Midbrain (tissue), 1 donor: ENCODE measurements around the gene TOP3B.

Experiments used
- DNase-seq: peaks from one replicate; lab custom pipeline; 2025; lab: John Stamatoyannopoulos, UW

The TOP3B gene

DNA sequence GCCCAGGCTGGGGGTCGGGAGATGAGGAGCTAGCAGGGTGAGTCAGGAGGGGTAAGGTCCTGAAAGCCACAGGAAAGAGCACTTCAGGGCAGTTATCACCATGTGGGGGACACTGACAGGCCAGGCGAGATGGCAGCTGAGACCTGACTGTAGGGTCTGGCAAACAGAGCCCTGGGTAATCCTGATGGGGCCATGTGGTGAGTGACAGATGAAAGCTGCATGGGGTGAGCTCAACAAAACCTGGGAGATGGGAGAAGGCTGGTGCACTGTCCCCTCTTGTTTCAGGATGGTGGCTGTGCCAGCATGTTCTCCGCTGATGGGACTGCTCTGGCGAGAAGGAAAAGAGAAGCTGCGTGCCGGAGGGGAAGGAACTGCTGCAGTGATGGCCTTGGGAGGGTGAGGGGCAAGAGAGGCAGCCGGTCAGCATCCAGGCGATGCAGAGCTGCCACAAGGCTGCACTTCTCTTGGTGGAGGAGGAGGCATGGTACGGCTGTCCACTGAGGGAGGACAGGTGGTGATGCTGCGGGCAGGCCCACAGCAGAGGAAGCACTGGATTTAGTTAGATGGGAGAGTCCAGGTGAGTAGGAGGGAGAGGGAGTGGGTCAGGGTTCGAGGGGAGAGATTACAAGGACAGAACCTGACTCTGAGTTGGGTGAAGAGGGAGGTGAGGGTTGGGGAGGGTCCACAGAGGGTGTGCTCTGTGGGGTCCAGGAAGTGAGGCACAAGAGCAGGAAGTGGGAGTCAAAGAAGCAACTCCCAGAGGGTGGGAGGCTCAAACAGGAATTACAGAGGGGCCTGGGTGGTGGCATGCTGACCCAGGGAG, 3.8 kb downstream of the TOP3B start:
- no peak for DNase-seq

DNA sequence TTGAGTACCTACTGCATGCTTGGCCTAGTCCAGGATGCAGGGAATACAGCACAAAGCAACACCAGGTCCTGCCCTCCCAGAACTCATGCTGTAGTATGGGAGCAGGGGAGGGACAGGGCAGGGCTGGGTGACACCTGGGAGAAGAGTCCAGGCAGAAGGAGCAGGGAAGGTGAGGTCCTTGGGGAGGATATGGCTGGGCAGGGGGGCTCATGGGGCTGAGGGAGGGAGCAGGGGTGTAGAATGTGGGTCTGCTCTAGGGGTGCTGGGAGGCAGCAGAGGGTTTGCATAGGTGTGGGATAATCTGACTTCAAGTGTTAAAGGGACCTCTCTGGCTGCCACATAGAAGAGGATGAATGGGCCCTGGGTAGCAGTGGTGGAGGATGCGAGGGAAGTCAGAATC, 4.8 kb downstream of the TOP3B start:
- DNase-seq, result no peak

DNA sequence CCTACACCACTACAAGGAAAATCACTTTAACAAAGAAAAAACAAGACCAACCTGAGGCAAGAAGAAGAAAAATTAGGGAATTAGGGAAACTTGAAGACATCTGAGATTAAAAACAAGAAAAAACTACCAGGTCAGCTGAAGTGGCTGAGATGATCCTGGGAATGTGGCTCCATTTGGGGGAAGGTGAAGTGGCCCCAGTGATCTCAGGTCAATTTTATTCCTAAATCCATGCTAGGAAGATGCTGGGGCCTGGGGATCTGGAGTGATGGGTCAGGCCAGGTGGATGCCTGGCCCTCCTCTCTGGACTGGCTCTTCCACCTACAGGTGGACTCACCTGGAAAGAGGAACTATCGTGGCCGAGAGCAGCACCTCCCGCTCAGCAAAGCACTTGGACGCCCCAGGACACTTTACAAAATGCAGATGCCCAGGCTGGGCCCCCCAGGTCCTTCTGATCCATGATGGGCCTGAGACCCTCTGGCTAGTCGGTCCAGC, 6.7 kb downstream of the TOP3B start:
- DNase-seq, result no peak

DNA sequence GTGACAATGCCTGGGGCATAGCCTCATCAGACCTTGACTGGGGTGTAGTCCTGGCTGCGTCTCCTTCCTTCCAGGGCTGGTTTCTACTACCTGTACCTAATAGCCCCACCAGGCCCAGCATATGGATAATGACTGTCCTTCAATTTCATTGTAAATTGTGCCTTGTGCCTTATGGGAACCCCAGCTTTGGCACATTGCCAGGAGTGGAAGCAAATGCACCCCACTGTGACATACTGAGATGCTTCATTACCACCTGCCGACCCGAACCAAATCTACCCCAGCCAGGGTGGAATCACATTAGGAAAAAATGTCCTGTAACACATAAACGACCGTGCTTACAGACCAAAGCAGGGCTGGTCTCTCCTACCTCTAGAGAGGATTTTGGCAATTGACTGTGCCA, 7.3 kb downstream of the TOP3B start:
- DNase-seq, result no peak

DNA sequence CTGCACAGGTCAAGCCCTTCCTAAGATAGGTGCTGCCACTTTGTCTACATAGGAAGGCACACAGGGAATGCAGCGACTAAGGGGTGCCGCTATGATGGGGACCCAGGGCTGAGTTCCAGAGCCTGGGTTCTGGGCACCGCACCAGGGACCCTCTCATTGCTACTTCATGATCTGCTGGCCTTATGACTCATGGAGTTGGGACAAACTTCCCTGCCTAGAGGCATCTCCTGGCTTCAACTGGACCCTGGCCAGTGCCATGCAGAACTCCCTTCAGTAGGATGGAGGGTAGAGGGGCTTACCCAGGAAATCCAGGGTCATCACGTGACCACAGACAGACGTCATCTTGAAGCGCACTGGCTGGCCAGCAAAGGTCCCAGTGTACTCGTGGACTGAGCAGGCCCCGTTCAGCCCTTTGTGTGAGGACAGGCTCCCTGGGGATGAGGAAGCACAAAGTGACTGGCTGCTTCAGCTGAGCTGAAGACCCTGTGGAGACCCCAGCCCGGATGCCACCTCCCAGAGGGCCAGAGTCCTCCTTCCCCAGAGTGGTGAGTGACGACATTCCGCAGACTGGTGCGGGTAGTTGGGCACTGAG, 8.4 kb downstream of the TOP3B start:
- no peak for DNase-seq

DNA sequence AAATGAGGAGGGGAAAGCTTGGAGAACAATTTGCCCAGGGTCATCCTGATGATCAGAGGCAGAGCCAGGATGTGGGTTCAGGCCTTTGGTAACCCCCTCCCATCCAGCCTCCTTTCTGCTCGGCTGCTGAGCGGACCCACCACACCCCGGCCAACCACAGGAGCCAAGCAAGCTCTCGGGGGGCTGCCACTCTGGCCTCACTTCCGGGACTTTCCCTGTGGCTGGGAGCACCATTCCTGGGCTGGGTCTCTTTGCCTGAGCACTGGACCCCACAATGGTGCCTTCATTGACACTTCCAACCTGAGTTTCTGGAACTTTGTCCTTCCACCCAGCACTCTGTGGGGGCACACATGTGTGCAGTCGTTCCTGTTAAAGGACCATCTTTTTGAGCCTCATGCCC, 9.8 kb downstream of the TOP3B start:
- DNase-seq, result no peak

DNA sequence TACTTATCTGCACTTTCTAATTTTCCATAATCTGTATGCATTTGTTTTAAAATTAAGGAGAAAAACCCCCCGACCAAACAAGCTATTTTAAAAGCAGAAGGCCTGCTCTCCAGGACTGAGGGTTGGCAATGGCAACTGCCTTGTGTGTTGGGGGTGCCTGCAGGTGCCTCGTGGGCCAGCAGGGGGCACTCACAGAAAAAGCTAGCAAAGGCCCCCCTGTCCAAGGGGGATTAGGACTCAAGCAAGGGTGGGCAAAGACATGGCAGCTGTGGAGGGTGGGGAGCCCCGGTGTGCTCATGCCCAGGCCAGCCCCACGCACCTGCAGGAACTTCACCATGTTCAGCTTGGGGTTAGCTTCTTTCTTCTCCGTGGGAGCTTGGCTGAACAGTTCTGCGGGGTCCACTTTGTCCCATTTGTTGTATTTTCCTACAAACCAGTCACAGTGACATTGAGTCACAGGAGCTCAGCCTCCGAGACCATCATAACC, 10.3 kb downstream of the TOP3B start:
- peak; percentile 31 for DNase-seq

DNA sequence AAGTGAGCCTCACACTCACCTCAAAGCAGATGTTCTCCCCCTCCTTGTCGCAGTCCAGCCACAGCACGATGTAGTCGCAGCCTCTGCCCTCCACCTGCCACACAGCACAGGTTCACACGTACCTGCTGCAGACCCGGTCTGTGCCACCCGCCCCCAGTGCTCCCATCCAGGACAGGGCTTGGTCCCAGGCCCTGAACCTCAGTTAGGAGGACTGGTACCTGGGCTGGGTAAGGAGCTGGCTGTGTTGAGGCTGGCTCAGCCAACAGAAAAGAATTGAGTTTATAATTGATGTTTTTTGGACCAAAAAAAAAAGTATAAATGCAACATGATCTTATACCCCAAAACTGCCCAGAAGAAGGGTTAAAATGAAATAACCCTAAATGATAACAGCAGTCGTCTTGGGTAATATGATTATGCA, 10.7 kb downstream of the TOP3B start:
- no peak for DNase-seq

DNA sequence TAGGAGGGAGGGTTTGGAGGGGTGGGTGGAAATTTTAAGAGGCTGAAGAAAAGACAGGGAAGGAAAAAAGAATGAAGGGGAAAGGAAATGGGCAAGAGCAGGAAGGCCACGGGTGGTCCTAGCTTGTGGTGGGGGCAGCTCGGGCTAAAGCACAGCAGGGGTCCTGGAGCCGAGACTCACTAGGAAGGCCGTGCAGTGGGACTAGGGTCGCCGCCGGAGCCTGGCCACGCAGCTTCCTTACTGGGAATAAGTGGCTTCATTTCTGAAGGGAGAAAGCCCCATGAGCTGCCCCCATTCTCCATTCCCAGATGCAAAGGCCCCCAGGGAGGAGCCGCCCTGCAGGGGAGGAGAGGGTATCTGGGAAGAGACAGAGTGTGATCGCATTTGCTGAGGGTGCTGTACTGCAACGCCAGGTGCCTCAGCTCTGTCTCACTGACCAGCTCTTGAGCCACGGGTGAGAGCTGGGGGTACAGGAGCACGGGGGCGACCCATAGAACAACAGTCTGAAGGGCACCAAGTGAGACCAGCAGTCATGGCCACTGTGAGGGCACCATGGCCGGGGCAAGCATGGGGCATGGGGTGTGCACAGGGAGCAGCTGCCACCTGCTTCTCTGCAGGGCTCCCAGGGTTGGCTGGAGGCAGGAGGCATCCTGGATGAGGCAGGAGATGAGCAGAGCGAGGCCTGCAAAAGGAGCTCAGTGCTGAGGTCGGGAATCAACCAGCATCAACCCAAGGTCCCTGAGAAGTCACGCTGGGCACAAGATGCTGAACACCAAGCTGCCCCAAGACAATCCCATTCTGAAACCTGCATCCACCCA, 11.6 kb downstream of the TOP3B start:
- no peak for DNase-seq

DNA sequence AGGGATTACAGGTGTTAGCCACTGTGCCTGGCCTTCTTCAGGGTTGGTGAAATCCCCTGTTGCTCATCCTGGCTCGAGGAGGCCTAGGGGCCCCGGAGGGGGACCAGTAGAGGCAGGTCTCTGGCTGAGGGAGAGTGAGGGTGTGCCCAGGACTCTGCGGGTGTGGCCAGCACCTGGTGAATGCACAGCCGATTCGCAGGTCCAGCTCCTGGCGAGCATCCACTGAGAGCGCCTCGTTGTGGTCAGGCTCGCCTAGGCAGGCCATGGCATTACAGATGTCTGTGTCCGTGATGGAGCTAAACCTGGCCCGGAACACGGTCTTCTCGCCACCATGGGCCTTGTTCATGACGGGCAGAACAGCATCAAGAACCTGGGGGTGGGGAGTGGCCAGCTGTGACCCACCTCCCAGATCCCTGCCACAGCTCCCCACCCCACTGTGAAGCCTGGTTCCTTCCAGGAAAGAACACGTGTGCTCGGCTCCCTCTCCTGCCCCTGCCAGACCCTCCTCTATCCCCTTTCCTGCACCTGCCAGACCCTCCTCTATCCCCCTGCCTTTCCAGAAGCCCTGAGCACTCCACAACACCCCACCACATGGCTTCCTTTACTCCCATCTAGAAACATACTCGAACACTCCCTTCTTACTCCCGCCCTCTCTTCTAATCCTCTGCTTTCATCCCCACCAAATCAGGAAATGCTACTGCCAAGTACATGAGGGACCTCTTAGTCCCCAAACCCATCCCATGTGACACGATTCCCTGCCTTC, 12.4 kb downstream of the TOP3B start:
- no peak for DNase-seq

DNA sequence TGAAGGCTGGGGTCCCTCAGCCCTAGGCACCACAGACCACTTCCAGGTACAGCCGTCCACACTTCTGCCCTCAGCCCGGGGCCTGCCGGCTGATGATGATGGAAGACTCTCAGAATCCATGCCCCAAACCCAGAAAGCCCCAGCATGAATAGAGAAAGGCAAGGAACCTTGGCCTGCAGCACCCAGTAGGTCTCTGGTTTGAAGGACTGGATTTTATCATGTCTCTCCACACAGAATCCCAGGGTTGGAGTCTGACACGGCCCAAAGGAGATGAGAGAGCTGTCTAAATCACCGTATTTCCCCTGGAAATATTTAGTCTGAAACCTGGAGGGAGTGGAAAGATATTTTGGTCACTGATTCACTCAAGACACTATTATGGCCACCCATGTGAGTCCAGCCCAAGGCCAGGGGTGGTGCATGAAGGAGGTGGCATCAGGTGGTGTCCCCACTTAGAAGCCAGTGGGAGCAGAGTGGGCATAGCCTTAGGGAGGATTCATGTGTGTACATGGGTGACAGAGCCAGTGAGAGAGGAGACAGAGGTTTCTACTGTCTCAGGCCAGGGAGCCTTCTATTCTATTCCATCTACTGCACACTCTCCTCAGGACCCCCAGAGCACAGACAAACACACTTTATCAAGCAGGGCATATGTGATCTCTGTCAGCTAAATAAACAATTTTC, 14.0 kb downstream of the TOP3B start:
- no peak for DNase-seq

DNA sequence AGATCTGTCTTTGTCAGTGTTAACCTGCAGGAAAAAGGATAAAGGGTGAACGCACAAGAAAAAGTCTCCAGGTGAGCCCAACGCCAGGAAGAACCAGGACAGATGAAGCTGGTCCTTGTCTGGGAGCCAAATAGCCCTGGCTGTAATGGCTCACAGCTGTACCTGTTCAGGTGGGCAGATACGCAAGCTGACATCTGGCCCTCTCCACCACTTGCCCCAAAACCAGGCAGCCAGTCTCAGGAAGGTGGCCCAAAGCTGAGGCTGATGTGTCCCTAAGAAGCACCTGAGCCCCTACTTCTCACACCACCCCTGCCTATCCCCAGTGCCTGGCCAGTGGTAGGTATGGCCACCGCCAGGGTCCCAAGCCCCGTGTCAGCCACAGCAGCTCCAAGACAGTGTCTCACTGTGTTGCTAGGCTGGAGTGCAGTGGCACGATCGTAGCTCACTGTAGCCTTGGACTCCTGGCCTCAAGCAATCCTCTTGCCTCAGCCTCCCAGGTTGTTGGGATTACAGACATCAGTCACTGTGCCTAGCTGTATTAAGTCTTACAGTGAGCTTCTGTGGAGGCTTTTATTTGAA, 14.8 kb downstream of the TOP3B start:
- DNase-seq, result no peak

DNA sequence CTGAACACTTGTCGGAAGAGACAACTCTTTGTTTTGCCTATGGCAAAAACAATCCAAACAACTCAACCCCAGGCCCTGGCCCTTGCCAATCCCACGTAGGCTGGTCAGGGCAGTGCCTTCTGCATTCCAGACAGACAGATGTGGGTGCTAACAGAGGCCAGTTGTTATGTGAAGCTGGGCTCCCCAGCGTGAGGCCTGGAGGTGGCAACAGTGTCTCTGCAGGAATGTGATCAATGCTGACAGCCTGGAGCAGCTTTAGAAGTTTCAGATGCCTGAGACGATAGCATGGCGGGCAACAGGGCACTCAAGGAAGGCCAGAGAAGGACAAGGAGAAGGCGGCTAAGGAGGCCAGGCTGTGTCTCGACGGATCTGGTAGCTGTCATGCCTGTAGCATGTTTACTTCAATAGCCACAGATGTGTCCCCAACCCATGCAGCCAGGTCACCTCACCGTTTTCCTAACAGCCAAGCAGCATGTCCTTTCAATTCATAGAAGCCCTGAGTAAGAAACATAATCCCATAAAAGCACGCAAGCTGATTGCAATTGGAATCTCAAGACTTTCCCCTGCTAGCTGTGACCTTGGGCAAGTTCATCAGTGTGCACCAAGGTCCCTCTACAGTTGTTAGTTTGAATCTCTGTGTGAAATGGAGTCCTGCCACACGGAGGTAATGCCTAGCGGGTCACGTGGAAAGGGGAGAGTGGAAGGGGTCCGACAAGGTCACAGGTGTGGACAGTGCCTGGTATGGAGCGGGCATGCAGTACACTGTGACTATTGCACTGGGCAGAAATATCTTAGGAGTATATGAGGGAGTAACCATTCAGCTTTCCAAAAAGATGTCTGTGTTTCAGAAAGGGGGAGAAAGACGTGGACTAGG, 15.7 kb downstream of the TOP3B start:
- DNase-seq, result no peak

DNA sequence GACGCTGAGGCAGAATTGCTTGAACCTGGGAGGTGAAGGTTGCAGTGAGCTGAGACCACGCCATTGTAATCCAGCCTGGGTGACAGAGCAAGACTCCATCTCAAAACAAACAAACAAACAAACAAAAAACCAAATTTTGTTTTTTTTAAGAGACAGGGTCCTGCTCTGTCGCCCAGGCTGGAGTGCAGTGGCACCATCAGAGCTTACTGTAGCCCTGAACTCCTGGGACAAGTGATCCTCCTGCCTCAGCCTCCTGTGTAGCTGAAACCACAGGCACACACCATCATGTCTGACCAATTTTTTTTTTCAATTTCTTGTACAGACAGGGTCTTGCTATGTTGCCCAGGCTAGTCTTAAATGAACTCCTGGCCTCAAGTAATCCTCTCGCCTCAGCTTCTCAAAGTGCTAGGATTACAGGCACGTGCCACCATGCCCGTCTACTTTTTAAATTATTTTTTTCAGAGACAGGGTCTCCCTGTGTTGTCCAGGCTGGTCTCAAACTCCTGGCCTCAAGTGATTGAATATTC, 16.8 kb downstream of the TOP3B start:
- no peak for DNase-seq

DNA sequence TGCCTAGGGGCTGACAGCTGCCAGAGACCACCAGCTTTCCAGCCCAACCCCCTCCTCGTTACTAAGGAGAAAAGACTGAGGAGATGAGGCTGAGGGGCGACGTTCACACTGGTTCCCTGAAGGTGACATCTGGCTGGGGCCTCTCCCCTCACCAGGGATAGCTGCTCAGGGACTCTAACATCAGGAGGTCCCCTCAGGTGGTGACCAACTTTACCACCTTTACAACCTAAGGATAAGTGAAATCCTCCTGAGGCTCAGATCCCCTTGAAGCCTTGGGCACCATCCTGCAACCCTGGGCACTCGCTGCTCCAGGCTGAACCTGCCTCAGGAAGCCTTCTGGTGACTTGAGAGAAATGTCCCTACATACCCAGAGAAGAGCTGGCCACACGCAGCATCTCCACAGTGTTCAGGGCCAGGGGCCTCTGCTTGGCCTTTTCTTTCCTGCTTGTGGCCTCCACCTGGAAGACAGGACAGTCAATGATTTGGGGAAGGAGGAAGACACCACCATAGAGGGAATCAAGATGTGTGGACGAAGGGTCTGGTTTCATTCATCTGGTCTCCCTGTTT, 17.6 kb downstream of the TOP3B start:
- no peak for DNase-seq

DNA sequence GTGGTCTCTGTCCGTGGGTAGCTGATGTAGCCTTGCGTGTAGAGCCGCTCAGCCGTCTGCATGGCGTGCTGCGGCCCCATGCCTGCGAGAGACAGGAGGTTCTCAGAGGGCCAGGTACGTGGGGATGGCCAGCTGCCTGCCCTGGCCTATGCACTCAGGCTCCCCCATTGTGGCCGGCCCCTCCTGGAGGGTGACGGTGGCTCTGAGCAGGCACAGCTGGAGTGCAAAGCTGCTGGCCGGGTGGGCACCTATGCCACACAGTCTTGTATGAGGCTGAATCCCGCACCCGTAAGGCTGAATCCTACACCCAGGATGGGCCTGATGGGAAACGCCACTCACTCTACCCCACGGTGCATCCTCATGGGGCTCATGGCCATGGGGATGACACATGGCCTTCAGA, 18.4 kb downstream of the TOP3B start:
- no peak for DNase-seq

DNA sequence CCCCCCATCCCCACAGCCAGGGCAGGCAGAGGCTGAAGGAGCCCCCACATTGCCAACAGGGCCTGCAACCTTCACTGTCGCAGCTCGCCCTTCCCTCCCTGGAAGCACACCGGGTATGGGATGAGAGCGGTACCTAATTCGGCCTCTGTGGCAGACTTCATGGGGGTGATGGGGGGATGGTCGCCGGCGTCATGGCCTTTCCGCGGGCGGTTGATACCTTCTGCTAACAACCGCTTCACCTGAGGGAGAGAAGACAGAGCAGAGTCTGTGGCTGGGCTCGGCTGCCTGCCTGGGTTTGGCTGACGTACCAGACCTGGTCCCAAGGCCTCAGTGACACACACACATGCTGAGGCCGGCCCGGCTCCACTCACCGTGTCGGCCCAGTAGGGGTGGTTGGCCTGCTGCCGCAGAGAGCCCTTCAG, 18.8 kb downstream of the TOP3B start:
- DNase-seq, result no peak

DNA sequence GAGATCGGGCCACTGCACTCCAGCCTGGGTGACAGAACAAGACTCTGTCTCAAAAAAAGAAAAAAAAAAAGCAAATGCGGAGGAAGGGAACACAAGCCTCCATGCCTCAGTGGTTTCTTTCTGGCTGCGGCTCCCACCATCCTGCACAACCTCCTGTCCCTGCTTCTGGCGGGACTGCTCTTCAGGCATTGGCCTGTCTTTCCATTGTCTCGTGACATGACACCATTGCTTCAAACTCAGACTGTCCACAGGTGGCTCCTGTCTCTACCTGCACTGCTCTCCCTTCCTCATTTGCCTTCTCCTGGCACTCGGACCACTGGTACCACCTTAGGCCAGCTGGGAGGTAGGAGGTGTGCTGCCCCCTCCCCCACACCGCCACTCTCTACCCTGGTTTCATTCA, 19.3 kb downstream of the TOP3B start:
- no peak for DNase-seq

DNA sequence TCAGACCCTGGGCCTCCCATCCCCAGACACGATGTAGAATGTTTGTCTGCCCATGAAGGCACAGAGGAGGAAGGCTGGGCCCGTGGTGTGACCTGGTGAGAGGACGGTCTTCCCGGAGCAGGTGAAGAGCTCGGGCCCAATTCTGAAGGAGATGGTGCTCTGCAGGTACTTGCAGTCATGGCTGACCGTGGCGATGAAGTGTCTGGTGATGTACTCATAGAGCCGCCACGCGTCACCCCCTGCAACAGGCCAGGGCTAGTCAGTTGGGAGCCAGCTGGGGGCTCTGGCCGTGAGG, 20.0 kb downstream of the TOP3B start:
- no peak for DNase-seq
